Measurements from ENCODE around the gene C17orf107.

DNA sequence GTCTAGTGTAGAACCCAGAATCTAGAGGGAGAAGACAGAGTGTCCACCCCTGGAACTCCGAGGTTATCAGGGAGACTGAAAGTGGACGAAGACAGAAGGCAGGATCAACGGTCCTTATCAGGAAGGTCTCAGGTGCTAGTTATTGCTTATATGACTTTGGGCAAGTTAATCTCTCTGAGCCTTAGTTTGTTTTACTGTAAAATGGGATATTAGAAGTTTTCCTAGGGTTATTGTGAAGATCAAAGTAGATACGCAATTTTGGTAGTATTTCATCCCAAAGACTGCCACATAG is 41.9 kb downstream of the C17orf107 start:
- TF ChIP-seq, protein P1, sequence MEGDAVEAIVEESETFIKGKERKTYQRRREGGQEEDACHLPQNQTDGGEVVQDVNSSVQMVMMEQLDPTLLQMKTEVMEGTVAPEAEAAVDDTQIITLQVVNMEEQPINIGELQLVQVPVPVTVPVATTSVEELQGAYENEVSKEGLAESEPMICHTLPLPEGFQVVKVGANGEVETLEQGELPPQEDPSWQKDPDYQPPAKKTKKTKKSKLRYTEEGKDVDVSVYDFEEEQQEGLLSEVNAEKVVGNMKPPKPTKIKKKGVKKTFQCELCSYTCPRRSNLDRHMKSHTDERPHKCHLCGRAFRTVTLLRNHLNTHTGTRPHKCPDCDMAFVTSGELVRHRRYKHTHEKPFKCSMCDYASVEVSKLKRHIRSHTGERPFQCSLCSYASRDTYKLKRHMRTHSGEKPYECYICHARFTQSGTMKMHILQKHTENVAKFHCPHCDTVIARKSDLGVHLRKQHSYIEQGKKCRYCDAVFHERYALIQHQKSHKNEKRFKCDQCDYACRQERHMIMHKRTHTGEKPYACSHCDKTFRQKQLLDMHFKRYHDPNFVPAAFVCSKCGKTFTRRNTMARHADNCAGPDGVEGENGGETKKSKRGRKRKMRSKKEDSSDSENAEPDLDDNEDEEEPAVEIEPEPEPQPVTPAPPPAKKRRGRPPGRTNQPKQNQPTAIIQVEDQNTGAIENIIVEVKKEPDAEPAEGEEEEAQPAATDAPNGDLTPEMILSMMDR (IDR thresholded peaks at IDR 0.05): no peak
- TF ChIP-seq MEF2A (IDR thresholded peaks at IDR 0.05; ENCODE audit: borderline replicate concordance, low read depth): no peak
- TF ChIP-seq, protein P2, sequence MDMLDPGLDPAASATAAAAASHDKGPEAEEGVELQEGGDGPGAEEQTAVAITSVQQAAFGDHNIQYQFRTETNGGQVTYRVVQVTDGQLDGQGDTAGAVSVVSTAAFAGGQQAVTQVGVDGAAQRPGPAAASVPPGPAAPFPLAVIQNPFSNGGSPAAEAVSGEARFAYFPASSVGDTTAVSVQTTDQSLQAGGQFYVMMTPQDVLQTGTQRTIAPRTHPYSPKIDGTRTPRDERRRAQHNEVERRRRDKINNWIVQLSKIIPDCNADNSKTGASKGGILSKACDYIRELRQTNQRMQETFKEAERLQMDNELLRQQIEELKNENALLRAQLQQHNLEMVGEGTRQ (IDR thresholded peaks at IDR 0.05; ENCODE audit: borderline replicate concordance, low read depth, low read length): no peak
- TF ChIP-seq, protein P3, sequence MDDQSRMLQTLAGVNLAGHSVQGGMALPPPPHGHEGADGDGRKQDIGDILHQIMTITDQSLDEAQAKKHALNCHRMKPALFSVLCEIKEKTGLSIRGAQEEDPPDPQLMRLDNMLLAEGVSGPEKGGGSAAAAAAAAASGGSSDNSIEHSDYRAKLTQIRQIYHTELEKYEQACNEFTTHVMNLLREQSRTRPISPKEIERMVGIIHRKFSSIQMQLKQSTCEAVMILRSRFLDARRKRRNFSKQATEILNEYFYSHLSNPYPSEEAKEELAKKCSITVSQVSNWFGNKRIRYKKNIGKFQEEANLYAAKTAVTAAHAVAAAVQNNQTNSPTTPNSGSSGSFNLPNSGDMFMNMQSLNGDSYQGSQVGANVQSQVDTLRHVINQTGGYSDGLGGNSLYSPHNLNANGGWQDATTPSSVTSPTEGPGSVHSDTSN (IDR thresholded peaks at IDR 0.05): no peak
- TF ChIP-seq, protein P4, sequence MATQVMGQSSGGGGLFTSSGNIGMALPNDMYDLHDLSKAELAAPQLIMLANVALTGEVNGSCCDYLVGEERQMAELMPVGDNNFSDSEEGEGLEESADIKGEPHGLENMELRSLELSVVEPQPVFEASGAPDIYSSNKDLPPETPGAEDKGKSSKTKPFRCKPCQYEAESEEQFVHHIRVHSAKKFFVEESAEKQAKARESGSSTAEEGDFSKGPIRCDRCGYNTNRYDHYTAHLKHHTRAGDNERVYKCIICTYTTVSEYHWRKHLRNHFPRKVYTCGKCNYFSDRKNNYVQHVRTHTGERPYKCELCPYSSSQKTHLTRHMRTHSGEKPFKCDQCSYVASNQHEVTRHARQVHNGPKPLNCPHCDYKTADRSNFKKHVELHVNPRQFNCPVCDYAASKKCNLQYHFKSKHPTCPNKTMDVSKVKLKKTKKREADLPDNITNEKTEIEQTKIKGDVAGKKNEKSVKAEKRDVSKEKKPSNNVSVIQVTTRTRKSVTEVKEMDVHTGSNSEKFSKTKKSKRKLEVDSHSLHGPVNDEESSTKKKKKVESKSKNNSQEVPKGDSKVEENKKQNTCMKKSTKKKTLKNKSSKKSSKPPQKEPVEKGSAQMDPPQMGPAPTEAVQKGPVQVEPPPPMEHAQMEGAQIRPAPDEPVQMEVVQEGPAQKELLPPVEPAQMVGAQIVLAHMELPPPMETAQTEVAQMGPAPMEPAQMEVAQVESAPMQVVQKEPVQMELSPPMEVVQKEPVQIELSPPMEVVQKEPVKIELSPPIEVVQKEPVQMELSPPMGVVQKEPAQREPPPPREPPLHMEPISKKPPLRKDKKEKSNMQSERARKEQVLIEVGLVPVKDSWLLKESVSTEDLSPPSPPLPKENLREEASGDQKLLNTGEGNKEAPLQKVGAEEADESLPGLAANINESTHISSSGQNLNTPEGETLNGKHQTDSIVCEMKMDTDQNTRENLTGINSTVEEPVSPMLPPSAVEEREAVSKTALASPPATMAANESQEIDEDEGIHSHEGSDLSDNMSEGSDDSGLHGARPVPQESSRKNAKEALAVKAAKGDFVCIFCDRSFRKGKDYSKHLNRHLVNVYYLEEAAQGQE (IDR thresholded peaks at IDR 0.05; ENCODE audit: low read depth, low read length): no peak
- no peak for TF ChIP-seq EP300 (IDR thresholded peaks at IDR 0.05; ENCODE audit: borderline replicate concordance in 1 of 2, low read depth in 1 of 2, low read length in 1 of 2)
- no peak for TF ChIP-seq SIN3A (IDR thresholded peaks at IDR 0.05; ENCODE audit: borderline replicate concordance, low read depth, low read length)
- no peak for TF ChIP-seq EZH2phosphoT487 (IDR thresholded peaks at IDR 0.05; ENCODE audit: borderline replicate concordance, low read depth)
- TF ChIP-seq POLR2AphosphoS5 (IDR thresholded peaks at IDR 0.05; ENCODE audit: low read depth, low read length): no peak
- no peak for TF ChIP-seq NRF1 (IDR thresholded peaks at IDR 0.05; ENCODE audit: low read depth, low read length)
- no peak for TF ChIP-seq FOSL2 (IDR thresholded peaks at IDR 0.05; ENCODE audit: borderline replicate concordance, low read depth)
